Prostate gland (tissue), 2 donors: ENCODE measurements around the gene B3GNT5.

ENCODE experiments used
- POLR2A ChIP-seq: fragments of 450-650 bp; IDR thresholded peaks from one replicate; pipeline ENCODE4 v1.6.1; 2016; ENCODE audit warnings: antibody characterized with exemption, mild to moderate bottlenecking
- POLR2AphosphoS5 ChIP-seq: sonication (generic); formaldehyde crosslinking; IDR thresholded peaks from one replicate; pipeline ENCODE4 v1.6.1; 2017; ENCODE audit warnings: antibody characterized with exemption
- TF ChIP-seq, protein P1 (sequence below), 4 experiments: fragments of 200-600 bp in 2 of 4; fragments of 450-650 bp in 2 of 4; sonication (generic) in 2 of 4; IDR thresholded peaks; 1 replicate in 3 of 4; 2 replicates in 1 of 4; pipeline ENCODE4 v1.5.1; 2016 to 2019; ENCODE audit warnings: antibody characterized with exemption in 4 of 4, mild to moderate bottlenecking in 2 of 4, moderate library complexity in 2 of 4

- TF ChIP-seq, protein P1, sequence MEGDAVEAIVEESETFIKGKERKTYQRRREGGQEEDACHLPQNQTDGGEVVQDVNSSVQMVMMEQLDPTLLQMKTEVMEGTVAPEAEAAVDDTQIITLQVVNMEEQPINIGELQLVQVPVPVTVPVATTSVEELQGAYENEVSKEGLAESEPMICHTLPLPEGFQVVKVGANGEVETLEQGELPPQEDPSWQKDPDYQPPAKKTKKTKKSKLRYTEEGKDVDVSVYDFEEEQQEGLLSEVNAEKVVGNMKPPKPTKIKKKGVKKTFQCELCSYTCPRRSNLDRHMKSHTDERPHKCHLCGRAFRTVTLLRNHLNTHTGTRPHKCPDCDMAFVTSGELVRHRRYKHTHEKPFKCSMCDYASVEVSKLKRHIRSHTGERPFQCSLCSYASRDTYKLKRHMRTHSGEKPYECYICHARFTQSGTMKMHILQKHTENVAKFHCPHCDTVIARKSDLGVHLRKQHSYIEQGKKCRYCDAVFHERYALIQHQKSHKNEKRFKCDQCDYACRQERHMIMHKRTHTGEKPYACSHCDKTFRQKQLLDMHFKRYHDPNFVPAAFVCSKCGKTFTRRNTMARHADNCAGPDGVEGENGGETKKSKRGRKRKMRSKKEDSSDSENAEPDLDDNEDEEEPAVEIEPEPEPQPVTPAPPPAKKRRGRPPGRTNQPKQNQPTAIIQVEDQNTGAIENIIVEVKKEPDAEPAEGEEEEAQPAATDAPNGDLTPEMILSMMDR (IDR thresholded peaks at IDR 0.05), result no peak
- no peak for TF ChIP-seq POLR2A
- no peak for TF ChIP-seq POLR2AphosphoS5
Measured at GRCh38 chr3:183317271-183317670, 64.2 kb downstream of the B3GNT5 start.
